HG03558 (cell line): Measurements from ENCODE around the gene TMEM154.

Experiments
- ATAC-seq: cut with Tn5 transposase; IDR thresholded peaks from one replicate; pipeline ENCODE4 v1.9.1; 2021; ENCODE audit warnings: moderate number of reproducible peaks; ENCODE audit not compliant: unreplicated experiment; ENCODE audit errors: extremely low read depth

The TMEM154 gene

DNA sequence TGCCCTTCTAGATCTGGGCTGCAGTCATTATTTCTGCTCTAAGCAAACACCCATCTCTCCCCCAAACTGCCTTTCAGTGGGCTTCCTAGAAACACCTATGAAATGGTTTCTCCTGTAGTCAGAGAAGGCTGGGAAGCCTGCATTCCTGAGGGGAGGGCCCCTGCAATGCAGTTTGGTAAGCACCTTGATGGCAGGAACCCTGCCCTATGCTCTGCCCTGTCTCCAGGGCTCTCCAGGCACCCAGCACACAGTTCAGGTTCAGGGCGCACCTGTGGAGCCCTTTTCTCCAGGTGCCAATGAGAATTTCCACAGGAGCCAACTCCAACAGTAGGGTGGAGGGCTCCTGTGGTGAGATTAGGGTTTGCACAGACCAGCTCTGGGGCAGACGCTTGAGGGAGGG lies 74.8 kb downstream of the TMEM154 start:
- no peak for ATAC-seq

DNA sequence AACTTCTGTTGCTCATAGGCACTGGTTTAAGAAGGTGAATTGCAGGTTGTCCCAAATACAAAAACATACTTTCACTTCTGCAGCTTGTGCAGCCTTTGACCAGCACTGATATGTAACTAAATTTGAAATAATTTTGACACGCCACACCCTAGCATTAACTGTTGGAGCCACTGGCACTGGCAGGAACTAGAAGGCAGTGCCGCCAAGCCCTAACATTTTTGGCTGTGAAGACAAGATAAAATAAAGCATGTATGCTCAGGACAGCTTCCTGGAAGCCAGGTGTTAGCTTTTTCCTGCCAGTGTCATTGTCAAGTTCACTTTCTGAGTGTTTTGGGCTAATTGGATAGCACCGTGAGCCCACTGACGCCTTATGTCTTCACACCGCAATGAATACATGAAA lies 78.6 kb downstream of the TMEM154 start:
- no peak for ATAC-seq

DNA sequence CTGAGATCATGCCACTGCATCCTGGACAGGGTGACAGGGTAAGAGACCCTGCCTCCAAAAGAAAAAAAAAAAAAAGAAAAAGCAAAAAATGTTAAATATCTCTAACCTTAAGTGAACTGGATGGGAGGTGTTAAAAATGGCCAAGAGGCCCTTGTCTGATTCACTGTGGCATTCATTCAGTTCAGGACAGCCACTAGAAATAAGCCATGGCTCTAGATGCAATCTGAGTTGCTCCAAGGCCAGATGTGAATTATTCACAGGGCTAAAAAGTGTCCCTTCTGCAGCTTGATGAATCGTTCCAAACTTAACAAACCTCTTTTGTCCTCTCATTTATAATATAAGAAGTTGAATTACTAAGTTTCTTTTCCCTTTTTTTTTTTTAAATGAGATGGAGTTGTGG lies 80.2 kb downstream of the TMEM154 start:
- ATAC-seq = no peak

DNA sequence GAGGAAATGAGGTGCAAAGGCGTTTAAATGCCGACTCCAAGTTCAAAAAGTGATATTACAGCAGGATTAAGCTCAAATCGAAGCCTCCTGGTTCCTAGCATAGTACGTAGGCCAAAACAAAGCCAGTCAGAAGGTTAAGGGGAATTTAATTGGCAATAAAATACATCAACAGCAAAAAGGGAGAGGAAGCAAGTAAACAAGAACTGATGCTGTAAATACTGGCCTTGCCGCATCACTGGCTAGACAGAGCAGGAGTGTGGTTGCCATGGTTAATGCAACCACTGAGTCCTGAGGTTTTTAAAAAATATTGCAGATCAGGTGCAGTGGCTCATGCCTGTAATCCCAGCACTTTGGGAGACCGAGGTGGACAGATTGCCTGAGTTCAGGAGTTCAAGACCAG lies 80.7 kb downstream of the TMEM154 start:
- no peak for ATAC-seq

DNA sequence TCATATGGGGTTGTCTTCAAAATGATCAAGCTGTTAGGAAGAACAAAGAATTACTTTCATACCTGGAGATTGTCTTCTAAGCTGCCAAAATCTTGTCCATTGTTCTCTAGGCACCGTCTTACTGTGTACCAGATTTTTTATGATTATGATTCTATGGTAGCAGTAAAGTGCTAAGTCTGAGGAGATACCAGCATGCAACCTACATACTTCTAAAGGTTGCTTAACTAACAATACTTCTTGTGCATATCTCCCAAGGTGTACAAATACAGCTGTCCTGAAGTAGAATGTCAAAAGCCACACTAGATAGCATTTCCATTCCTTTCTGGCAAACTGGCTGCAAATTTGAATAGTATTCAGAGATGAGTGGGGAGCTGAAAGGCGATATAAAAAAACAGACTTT lies 81.3 kb downstream of the TMEM154 start:
- ATAC-seq = no peak

DNA sequence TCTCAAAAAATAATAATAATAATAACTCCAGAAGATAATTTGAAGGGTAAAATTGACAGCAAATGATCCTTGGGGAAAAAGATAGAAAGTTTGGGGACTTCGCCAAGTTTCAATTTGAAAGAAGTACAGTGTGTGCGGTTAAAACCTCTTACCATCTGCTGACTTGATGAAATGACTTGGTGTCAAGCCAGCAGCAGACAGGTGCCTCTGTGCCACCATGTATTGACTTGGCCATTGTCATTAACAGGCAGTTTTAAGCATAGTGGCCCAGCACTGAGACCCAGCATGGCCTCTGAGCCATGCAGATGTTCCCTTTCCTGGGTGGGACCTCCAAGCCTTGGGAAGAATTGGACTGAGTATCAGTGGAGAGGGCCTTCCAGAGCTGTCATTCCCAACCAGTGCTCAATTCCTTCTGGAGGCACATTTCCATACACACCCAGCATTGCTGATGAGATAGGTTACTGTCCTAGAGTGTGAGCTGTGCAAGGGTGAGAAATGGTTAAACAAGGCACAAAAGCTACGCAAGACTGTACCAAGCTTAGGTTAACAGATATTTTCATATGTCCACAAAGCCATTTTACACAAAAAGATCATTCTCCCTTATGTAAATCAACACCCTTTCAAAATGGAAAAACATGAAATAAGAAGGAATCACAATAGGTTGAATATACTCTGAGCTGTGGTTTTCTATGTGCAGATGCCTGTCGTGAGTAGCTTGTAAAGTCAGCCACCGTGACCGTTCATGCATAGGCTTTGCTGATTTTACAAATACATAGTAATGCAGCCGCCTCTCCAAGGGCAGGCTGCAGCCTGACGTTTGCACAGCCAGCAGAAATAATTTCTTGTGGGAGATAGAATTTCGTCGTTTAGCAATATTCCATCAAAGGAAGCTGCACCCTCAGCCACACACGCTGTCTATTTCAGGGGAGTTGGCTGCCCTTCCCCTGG lies 84.5 kb downstream of the TMEM154 start:
- ATAC-seq = peak; percentile 63

DNA sequence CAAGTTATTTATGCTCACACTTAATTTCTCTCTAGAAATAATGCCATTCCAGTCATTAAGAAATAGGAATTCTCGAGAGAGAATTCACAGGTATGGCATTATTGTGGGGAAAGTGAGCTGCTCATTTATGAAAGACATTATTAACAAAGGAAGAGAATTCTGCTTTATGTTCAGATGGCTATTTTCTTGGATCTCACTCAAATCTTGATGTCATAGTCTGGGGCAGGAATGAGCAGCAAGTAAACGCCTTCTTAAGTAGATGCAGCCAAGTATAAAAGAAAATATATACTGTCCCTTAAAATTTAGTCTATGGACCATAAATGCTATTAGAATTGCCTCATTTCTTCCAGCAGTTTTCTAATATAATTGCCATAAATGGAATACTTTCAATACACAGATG lies 85.7 kb downstream of the TMEM154 start:
- no peak for ATAC-seq

DNA sequence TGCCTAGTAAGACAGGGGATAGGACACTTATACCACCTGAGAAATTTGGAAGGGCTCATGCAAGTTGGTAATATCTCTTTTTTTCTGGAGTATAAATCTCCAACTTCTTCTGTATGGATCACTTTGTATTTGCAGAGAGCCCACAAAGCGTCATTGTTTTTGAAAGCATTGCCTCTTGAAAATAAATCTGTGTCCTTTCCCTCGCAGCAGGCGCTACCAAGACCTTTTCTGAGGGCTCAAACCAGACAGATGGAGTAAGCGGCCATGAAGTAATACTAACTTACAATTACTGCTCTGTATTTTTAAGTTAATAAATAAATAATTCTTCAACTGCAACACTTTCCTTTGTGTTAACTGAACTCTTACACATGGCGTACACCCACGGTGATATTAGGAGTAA lies 87.9 kb downstream of the TMEM154 start:
- no peak for ATAC-seq

DNA sequence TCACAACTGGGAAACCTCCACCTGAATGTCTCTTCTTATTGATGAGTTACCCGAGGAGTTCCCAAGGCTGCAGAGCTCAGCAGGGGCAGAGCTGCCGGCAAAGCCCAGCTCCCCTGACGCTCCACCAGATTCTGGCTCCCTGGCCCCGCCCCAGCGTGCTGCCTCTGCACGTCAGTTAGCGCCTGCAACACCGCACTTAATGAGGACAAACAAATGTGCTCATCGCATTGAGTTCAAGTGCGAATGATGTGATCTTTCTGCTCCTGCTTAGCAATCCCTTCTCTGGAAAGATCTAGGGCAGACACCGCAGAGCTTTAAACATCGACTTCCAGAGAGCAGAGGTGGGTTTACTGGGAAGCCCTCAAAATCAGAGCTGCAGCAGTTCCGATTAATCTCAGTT lies 88.4 kb downstream of the TMEM154 start:
- no peak for ATAC-seq

DNA sequence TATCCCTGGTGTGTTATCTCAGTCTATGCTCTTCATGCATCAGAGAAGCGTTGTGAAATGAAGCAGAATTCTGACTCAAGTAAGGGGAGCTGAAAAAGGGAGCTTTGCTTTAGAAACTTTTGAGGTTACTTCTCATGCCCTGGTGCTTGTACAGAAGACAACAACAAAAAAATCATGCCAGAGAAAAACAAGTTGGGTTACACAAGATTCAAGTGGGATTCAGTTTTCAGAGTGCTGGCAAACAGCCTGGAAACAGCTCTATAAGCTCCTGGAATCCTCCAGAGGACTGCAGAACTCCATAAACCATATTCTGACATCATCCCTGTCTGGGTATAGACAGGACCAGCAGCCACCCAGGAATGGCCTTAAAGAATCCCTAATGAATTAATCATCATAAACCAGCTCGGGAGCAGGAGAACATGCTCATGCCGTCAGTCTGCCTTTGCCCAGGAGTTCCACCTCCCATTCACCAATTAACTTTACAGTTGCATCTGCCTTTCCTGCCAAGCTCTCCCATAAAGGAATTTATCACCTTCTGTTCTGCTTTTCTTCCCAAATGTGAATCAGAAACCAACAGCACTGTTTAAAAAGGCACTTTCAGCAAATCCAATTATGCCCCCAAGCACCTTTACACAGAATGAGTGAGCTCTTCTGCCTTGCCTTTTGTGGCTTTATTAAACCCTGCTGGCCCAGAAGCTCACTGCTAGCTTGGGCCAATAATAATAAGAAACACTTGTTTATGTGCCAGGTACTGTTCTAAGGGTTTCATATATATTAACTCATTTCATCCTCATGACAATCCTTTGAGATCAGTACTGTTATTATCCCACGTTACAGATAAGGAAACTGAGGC lies 89.4 kb downstream of the TMEM154 start:
- no peak for ATAC-seq

DNA sequence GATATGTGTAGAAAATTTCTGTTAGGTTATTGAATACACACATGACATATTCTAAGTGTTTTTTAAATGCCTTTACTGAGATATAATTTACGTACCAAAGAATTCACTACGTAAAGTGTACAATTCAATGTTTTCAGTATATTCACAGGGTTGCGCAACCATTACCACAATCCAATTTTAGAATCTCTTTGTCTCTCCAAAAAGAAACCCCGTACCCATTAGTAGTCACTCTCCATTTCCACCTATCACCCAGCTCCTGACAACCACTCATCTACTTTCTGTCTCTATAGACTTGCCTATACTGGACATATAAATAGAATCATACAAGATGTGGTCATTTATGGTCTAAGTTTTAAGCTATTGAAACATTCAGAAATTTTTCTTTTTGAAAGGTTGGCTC lies 90.9 kb downstream of the TMEM154 start:
- no peak for ATAC-seq

DNA sequence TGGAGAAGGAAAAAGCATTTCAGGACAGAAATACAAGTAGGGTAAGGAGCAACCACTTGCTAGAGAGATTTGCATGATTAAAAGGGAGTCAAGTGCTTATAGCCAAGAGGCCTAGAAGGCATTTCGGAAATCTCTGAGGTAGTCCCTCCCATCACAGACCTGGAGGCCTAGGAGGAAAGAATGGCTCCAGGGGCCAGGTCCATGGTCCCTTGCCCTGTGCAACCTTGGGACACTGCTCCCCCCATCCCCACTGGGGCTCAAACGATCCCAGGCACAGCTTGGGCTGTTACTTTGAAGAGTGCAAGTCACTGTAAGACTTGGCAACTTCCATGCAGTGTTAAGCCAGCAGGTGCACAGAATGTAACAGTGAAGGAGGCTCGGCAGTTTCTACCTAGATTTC lies 92.7 kb downstream of the TMEM154 start:
- ATAC-seq = no peak

DNA sequence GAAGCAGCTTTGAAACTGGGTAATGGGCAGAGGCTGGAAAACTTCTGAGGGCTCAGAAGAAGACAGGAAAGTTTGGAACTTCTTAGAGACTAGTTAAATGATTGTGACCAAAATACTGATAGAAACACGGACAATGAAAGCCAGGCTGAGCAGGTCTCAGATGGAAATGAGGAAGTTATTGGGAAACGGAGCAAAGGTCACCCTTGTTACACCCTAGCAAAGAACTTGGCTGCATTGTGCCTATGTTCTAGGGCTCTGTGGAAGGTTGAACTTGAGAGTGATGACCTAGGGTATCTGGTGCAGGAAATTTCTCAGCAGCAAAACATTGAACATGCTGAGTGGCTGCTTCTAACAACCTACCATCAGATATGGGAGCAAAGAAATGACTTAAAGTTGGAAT lies 93.1 kb downstream of the TMEM154 start:
- ATAC-seq = no peak

DNA sequence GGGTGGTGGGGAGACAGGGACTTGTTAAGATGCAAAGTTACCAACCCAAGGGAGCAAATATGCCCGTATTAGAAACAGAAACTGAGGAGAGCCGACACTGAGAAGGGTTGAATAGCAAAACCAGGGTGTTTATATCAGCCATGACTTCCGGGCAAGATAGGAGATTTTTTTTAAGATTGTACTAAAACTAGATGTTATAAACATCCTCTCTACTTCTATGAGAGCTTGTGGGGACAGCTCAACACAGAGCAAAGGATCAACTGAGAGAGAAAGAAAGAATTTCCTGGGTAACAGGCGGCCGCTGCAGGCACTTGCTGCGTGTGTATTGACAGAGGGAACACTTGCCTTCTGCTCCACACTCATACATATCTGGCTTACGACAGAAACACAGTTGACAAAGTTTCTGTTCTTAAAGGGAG lies 94.8 kb downstream of the TMEM154 start:
- no peak for ATAC-seq

DNA sequence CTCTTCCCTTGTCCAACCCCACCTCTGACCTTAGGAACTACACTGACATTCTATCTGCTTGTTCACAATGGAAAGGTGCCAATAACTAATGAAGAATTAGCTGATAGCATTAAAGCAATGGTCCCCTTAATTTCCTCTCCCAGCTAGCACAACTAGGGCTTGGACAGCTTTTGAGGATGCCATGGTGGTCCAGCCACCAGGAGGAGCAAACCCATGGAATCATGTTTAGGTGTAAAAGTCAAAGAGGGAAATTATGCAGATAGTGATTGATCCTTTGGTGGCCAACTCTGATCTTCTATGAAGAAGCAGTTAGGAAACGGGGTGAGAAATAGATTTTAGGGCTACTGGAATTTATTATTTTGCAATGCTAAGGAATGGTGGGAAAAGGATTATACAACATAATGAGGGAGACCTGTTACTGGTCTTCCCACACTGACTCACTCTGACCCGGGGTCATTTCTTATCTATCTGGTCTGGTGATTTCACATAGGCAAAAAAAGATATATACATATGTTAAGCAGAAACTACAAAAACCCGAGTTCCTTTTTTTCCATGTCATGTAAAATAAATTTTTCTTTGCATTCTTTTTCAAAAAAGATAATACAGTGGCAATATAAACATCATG lies 98.1 kb downstream of the TMEM154 start:
- ATAC-seq = no peak

DNA sequence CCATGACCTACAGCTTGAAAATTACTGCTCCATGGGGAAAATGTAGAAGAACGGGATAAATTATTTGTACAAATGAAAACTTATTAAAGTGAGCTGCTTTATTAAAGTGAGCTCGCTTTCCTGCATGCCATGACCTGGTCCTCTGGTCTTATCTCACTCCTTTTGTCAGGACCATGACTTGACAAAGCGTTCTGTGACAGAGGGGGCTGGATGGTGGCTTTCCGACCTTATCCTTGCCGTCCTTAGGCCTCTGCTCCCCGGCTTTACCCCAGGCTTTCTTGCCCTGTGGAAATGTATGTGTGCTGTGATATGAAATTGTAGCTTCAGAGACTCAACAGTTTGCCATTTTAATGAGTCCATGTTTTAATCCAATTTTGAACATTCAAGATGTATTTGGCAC lies 99.9 kb downstream of the TMEM154 start:
- ATAC-seq = no peak

DNA sequence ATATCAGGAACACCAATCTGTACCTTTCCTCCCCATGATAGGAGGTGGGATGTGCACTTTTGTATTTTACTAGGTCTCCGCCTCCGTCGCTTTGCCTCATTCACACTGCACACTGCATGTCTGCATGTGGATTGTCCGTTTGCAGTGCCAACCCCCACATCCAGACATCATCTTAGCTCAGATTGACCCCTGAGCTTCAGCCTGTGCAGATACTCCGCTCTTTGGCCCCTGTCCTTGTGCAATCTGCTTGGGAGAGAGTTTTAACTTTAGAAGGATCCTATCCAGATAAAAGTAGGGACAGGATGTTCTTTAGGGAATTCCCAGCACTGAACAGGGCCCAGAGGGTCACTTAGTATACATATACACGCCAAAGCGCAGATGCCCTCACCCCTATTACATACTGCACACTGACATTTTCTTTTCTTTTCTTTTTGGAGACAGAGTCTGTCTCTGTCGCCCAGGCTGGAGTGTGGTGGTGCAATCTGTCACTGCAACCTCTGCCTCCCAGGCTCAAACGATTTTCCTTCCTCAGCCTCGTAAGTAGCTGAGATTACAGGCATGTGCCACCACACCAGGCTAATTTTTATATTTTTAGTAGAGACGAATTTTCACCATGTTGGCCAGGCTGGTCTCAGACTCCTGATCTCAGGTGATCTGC lies 100.6 kb downstream of the TMEM154 start:
- no peak for ATAC-seq

DNA sequence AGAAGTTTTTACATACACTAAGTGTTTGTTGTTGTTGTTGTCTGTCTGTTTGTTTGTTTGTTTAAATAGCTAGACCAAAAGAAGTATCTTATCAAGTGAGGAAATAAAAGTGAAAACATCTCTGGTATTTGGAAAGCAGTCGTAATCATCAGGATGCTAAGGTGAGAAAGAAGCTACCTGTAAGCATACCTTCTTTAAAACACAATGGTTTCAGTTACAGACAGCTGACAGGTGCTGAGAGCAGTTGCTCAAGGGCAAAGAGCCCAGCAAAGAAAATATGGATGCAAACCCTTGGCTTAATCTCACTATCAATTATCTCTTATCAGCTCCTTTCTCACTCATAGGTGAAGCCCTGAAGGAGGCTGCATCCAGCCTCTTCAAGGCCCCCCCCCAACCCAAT lies 101.1 kb downstream of the TMEM154 start:
- no peak for ATAC-seq

DNA sequence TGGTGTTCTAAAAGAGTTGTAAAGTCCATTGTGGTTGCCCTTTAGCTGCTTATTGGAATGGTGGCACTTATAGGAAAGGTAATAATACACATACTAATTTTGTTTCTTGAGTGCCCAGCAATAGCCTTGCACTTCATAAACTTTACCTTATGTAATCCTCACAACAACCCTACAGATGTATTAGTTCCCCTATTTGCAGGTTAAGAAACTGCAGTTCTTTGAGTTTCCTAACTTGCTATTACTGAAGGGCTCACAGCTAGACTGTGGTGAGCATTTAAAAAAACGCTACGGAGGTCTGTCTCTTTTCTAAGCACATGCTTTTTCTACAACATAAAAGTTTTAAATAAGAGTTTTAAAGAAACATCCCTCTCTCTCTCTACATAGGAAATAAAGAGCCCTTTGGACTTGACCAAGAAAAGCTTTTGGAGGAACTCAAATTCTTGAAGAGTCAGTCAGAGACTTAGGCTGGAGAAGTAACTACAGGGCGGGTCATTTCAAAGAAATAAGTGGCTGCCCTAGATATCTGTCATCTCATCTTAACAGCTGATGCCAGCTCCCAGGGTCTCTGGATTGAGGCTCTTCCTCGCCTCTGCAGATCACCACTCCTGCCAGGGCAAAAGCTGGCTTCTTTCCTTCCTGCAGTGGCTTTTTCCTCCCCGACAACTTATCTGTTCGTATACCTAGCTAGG lies 101.9 kb downstream of the TMEM154 start:
- ATAC-seq = no peak

DNA sequence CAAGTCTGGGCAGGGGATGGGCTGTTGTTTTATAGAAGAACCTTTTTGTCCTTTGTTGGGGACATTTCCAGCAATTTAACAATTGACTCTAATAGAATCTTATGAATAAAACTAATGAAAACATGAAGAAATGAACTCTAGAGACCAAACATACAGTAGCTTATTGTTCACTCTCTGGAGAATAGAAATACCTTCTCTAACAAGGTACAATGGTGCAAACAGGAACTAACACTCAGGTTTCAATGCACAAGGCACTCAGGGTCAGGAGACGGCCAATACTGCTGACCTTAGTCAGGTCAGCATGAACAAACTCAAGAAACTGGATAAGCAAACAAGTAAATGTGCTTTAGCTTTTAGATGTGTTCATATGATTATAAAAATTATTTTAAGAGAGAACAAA lies 104.3 kb downstream of the TMEM154 start:
- no peak for ATAC-seq
